HL-60 (cell line): Measurements from ENCODE around the gene DECR2.
A peak's percentile ranks its signal among the peaks of the same experiment; 100 is the strongest.

Source experiments
- DNase-seq, 2 experiments: peaks; one replicate each; pipeline ENCODE4 v3.0.0-alpha.2; 2010 to 2020; ENCODE audit warnings: low read depth in 1 of 2, low spot score in 1 of 2
- H3K27ac ChIP-seq: fragments of 250-450 bp; sonication (Bioruptor Pico); replicated peaks from 2 replicates; pipeline ENCODE4 v1.5.1; 2020; ENCODE audit warnings: mild to moderate bottlenecking, moderate library complexity
- H3K27me3 ChIP-seq: fragments of 250-450 bp; sonication (Bioruptor Pico); 2 replicates; pipeline ENCODE4 v1.5.1; 2021; ENCODE audit warnings: mild to moderate bottlenecking, moderate library complexity; ENCODE audit not compliant: insufficient read depth, poor library complexity, severe bottlenecking
- H3K4me3 ChIP-seq: replicated peaks from 2 replicates; pipeline ENCODE4 v1.5.1; 2011; ENCODE audit warnings: mild to moderate bottlenecking, control low read depth, low read length; ENCODE audit not compliant: insufficient read depth
- CTCF ChIP-seq: IDR thresholded peaks from one replicate; pipeline ENCODE4 v1.5.1; 2011; ENCODE audit warnings: low read length, control low read depth, inconsistent platforms; ENCODE audit not compliant: insufficient read depth
- GABPA ChIP-seq: IDR thresholded peaks from 2 replicates; pipeline ENCODE4 v1.6.1; 2012; ENCODE audit warnings: low read depth
- POLR2AphosphoS5 ChIP-seq: IDR thresholded peaks from 2 replicates; pipeline ENCODE4 v1.6.1; 2012; ENCODE audit warnings: low read depth
- SPI1 ChIP-seq: IDR thresholded peaks from 2 replicates; pipeline ENCODE4 v1.6.1; 2012; ENCODE audit warnings: low read depth, mild to moderate bottlenecking, borderline replicate concordance
- TF ChIP-seq, protein P1 (sequence below): IDR thresholded peaks from 2 replicates; pipeline ENCODE4 v1.6.1; 2012; ENCODE audit warnings: low read depth; ENCODE audit not compliant: insufficient replicate concordance

The DECR2 gene

GRCh38 chr16:381012-381788, 20.5 kb upstream of the DECR2 start:
- peak overlapping the region; percentile 56 for H3K27ac ChIP-seq
- TF ChIP-seq GABPA, result 0 out of 2 replicates have a peak, but pooled peaks have one; percentile 14
- 0 out of 2 replicates have a peak, but pooled peaks have one; percentile 24 for TF ChIP-seq POLR2AphosphoS5
- TF ChIP-seq, protein P1, sequence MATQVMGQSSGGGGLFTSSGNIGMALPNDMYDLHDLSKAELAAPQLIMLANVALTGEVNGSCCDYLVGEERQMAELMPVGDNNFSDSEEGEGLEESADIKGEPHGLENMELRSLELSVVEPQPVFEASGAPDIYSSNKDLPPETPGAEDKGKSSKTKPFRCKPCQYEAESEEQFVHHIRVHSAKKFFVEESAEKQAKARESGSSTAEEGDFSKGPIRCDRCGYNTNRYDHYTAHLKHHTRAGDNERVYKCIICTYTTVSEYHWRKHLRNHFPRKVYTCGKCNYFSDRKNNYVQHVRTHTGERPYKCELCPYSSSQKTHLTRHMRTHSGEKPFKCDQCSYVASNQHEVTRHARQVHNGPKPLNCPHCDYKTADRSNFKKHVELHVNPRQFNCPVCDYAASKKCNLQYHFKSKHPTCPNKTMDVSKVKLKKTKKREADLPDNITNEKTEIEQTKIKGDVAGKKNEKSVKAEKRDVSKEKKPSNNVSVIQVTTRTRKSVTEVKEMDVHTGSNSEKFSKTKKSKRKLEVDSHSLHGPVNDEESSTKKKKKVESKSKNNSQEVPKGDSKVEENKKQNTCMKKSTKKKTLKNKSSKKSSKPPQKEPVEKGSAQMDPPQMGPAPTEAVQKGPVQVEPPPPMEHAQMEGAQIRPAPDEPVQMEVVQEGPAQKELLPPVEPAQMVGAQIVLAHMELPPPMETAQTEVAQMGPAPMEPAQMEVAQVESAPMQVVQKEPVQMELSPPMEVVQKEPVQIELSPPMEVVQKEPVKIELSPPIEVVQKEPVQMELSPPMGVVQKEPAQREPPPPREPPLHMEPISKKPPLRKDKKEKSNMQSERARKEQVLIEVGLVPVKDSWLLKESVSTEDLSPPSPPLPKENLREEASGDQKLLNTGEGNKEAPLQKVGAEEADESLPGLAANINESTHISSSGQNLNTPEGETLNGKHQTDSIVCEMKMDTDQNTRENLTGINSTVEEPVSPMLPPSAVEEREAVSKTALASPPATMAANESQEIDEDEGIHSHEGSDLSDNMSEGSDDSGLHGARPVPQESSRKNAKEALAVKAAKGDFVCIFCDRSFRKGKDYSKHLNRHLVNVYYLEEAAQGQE, result no peak

GRCh38 chr16:381789-382717, 19.6 kb upstream of the DECR2 start, which contains the start of gene PGAP6:
Gene PGAP6 (minus strand): TSS chr16:381978. CDS start chr16:381821, 157 bp downstream.
- peak in 1 of 2 experiments; percentile 45 for DNase-seq
- Histone ChIP-seq H3K27ac (peak within 1 kb of the TSS; percentile 66), H3K4me3 (peak within 1 kb of the TSS; percentile 86), H3K27me3 (no peaks in the 10 kb centered on the region)
- TF ChIP-seq SPI1 (no peak), POLR2AphosphoS5 (0 out of 2 replicates have a peak, but pooled peaks have one; percentile 19), GABPA (no peak)

More at GRCh38 chr16:381012-381788, 20.5 kb upstream of the DECR2 start:
- no peak for DNase-seq
- no peaks in the 10 kb centered on the region for H3K27me3 ChIP-seq
- H3K4me3 ChIP-seq, result peak overlapping the region; percentile 86

DNA sequence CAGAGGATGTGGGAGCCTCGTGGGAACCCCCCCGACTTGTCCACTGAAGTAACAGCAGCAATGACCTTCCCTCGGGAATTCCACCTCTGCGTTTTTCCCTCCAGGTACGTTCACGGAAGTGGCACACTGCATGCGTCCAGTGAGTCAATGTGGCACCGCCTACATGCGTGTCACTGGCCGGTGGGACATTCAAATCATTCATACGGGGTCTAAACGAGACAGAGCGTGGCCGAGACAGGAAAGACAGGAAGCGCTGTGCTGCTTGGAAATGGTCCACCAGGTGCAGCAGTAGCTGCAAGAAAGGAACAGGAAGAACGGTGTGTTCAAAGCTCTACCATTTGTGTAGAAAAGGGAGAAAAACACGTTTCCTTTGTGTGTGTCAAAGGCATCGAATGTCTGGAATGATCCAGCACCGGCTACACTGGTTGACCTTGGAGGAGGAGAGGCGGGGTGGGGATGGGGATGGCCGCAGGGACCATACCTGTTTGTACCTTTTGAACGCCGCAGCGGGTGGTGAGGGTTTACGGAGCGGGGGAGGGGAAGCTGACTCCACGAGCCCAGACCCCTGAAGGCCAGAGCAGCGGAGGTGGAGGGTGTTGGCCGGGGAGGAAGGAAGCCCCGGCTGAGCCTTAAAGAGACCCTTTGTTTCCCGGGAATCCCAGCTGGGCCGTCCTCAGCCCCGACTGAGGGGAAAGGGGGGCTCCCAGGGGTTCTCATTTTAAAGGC, 18.2 kb upstream of the DECR2 start:
- no peak overlapping the region for H3K4me3 ChIP-seq
- TF ChIP-seq SPI1 (no peak), GABPA (no peak), CTCF (no peak), POLR2AphosphoS5 (no peak)
- TF ChIP-seq, protein P1, result no peak
- peak overlapping the region; percentile 64 for H3K27ac ChIP-seq
- H3K27me3 ChIP-seq, result no peaks in the 10 kb centered on the region
- no peak for DNase-seq

- H3K27me3 ChIP-seq, result no peaks in the 10 kb centered on the region
- no peak overlapping the region for H3K4me3 ChIP-seq
- no peak for DNase-seq
- no peak for TF ChIP-seq SPI1
- TF ChIP-seq, protein P1, result no peak
- TF ChIP-seq POLR2AphosphoS5, result no peak
- no peak for TF ChIP-seq GABPA
- TF ChIP-seq CTCF, result no peak
- no peak overlapping the region for H3K27ac ChIP-seq
Measured at GRCh38 chr16:386641-387156, 15.0 kb upstream of the DECR2 start.
